GM19035 (cell line): ENCODE results near the gene FCRLA.
"Not testable (repeated sequence)": the region's sequence is repeated elsewhere in the genome, so short reads cannot be mapped to it uniquely, and the experiment has no call there.

ENCODE experiments used
- ATAC-seq: cut with Tn5 transposase; IDR thresholded peaks from one replicate; pipeline ENCODE4 v1.9.1; 2021; ENCODE audit not compliant: unreplicated experiment

The FCRLA gene

GRCh38 chr1:161702250-161702649 lies 4.8 kb upstream of the FCRLA start:
- ATAC-seq = no peak

- no peak for ATAC-seq
Observed at GRCh38 chr1:161705537-161705936, 1.5 kb upstream of the FCRLA start.

GRCh38 chr1:161706113-161706481 lies 932 bp upstream of the FCRLA start:
- no peak for ATAC-seq

DNA sequence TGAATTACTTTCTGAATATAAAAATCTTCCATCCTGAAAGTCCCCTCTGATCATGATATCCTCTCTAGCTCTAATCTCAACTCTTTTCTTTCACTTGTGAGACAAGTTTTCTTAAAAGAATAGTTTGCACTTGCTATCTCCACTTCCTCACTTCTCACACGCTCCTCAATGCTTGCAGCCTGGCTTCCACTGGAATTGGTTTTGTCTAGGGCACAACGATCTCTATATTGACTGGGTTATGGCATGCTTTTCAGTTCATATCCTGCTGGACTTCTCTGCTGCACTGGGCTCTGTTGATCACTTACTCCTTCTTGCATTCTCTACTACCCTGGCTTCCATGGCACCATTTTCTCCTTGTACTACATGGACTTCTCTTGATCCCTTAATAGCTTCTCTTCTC lies 474 bp downstream of the FCRLA start:
- ATAC-seq = no peak

GRCh38 chr1:161709373-161709772 lies 2.3 kb downstream of the FCRLA start:
- no peak for ATAC-seq

DNA sequence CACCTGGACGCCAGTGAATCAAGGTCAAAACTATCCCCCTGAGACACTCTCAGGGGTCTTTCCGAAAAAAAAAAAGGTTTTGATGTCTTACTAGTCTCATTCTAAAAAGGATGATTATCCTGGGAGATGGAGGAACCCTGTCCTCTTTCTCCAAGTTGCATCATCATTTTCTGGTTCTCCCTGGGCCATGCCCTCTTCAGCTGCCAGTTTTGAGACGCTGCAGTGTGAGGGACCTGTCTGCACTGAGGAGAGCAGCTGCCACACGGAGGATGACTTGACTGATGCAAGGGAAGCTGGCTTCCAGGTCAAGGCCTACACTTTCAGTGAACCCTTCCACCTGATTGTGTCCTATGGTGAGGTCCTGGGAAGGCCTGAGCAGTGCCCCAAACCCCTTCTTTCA lies 3.5 kb downstream of the FCRLA start:
- no peak for ATAC-seq

DNA sequence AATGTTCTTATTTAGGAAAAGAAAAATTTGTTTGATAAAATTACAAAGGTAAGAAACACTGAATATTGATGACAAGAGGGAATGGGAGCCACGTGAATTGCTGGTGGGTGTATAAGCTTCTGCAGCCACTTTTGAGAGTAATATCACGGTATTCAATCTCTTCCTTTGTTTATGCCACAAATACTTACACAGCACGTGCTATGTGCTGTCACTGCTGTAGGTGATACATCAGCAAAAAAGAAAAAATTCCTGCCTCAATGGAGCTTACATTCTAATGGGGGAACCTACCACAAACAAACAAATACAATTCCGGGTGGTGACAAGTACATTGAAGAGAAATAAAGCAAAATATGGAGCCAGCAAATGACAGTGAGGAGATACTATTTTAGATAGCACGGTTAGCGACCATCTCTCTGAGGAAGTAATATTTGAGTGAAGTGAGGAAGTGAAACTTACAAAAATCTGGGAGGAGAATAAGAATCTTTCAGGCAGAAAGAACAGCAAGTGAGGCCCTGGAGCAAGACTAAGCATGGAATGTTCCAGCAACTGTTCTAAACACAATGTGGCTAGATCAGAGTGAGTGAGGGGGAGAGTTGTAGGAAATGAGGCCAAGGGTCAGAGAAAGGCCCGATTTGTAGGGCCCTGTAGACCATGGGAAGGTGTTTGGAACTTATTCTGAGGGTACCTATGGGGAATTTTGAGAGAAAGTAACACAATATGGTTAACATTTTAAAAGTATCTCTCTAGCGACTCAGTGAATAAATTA lies 11.7 kb downstream of the FCRLA start:
- ATAC-seq = peak; percentile 57

DNA sequence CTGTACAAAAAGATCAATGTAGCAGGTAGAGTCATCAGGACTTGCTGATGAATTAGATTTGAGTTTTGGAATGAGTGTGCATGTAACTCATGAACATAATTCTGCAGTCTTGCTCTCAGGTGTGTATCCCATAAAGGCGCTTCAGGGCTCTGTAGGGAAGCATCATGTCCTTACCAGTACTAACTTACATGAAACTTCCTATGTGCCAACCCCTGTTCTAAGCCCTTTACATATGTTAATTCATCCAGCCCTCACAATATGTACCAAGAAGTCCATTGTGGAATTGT lies 12.2 kb downstream of the FCRLA start:
- peak; percentile 52 for ATAC-seq

GRCh38 chr1:161720422-161720821 lies 13.4 kb downstream of the FCRLA start:
- ATAC-seq = no peak

DNA sequence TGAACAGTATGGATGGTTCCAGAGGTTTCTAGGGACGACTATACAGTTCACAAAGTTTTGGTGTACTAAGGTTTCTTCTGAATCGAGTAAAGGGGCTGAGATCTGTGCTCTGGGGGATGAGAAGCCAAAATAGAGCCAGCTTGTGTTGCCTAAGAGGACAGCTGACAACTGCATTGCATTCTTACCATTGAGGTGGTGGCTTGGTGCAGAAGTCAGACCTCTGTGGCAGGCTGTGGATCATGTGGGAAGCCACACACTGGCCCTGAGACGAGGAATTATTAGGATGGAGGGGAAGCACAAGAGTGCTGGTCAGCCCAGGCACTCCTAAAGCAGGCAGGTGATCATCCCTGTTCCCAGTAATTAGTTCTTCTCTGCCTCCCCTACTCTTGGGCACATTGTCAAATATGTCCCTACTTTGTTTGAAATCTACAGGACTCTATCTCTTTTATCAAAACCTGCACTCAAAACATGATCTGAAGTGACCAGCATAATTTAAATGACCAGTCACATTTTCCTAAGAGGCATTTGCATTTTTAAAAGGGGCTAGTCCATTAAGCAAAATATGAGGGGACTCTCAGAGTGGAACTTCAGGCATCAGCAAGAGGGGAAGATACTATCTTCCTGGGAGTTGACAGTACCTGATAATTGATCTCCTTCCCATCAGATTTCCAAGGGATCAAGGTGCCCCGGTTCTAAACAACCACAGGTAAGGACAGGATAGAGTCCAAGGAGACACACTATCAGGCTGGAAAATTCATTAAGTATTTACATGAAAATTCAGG lies 14.1 kb downstream of the FCRLA start, which contains the start of gene FCRLB:
Gene FCRLB, plus strand, starts transcription at position 589 of the 782 bp plus-strand sequence. CDS start 1,129 bp downstream, outside the sequence.
- no peak for ATAC-seq

GRCh38 chr1:161721738-161722343 lies 14.8 kb downstream of the FCRLA start:
- ATAC-seq = no peak

GRCh38 chr1:161722406-161722805 lies 15.4 kb downstream of the FCRLA start:
- ATAC-seq = no peak

- ATAC-seq = no peak
Observed at GRCh38 chr1:161723459-161724141, 16.6 kb downstream of the FCRLA start.

DNA sequence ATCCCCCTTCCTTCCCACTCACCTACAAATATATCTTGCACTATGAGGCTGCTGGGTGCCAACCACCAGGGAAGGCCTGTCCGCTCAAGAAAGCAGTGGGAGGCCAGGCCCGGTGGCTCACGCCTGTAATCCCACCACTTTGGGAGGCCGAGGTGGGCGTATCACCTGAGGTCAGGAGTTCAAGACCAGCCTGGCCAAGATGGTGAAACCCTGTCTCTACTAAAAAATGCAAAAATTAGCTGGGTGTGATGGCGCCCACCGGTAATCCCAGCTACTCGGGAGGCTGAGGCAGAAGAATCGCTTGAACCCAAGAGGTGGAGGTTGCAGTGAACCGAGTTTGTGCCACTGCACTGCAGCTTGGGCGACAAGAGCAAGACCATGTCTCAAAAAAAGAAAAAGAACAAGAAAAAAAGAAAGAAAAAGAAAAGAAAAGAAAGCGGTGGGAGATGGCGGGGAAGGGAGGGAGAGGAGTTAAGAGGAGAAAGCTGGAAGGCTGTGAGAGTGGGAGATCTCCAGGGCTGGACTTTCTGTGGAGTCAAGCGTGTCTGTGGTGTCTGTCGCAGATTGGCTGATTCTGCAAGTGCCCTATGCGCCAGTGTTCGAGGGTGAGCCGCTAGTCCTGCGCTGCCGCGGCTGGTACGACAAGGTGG lies 18.4 kb downstream of the FCRLA start:
- not testable (repeated sequence) for ATAC-seq

GRCh38 chr1:161725908-161726472 lies 19.0 kb downstream of the FCRLA start:
- ATAC-seq = peak; percentile 28

DNA sequence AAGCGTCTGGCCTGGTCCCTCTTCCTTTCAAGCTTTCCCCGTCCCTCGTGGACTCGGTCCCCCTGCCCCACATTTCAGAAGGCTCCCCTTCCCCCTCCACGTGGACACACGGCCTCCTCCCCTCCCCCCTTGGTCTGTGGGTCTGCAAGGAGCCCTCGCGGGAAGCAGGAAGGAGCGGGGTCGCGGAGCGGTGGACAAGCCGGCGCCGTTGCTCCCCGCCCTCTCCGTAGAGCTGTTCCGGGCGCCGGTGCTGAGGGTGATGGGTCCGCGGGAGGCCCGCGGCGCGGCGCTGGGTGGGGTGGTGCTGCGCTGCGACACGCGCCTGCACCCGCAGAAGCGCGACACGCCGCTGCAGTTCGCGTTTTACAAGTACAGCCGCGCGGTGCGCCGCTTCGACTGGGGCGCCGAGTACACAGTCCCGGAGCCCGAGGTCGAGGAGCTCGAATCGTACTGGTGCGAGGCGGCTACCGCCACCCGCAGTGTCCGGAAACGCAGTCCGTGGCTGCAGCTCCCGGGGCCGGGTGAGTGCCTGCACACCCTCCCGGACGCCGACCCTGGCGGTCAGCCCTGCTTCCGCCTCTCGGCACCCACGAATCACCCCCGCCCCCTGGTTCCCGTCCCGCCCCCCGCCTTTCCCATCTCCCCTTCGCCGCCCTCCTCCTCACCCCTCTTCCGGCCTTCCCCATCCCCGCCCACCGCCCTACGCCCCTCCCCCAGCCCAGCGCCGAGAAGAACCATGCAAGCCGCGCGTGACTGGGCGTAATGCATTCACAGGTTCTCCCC lies 19.6 kb downstream of the FCRLA start:
- peak; percentile 62 for ATAC-seq

DNA sequence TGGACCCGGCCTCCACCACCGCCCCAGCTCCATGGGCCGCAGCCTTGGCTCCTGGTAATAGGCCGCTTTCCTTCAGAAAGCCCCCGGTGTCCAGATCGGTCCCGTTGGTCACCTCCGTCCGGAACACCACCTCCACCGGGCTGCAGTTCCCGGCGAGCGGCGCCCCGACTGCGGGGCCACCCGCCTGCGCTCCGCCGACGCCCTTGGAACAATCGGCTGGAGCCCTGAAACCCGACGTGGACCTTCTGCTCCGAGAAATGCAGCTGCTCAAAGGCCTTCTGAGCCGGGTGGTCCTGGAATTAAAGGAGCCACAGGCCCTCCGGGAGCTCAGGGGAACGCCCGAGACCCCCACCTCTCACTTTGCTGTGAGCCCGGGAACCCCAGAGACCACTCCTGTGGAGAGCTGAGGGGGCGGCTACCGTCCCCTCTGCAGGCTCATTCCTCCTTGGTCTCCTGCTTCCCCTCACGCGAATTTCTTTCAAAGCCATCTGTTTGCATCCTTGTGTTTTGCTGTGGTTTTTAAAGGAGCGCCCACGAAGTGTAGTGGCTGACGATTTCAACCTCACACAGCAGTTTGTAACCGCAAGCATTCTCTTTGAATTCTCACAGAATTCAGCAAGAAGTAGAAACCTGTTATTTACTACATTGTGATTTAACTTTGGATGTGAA lies 20.4 kb downstream of the FCRLA start:
- ATAC-seq = peak; percentile 9

- ATAC-seq = no peak
Observed at GRCh38 chr1:161728376-161729226, 21.6 kb downstream of the FCRLA start.
